ENCODE data around the gene P3H3.
A peak's percentile ranks its signal among the peaks of the same experiment; 100 is the strongest.

P3H3 gene

GRCh38 chr12:6809056-6809455 lies 19.2 kb upstream of the P3H3 start:
- Histone ChIP-seq H3K4me3 (ENCODE audit: extremely low read depth, insufficient read depth, low read length, poor library complexity, severe bottlenecking) (no peak overlapping the region), H3K9me3 (ENCODE audit: control insufficient read depth, low read length) (no peaks in the 10 kb centered on the region), H3K4me1 (ENCODE audit: control insufficient read depth, insufficient read depth, low read length, poor library complexity, severe bottlenecking) (peaks cover 3% of the 10 kb centered on the region), H3K27ac (ENCODE audit: low read depth, low read length, severe bottlenecking) (no peak overlapping the region), H3K36me3 (ENCODE audit: control insufficient read depth, insufficient read depth, low read length) (no peaks in the 10 kb centered on the region)
- WGBS, 2 experiments (ENCODE audit: insufficient coverage in 2 of 2): 70 to 76% methylated on average over 8 of the region's 10 CpGs

- no peaks in the 10 kb centered on the region for H3K36me3 ChIP-seq (ENCODE audit: control insufficient read depth, insufficient read depth, low read length)
- H3K27ac ChIP-seq (ENCODE audit: low read depth, low read length, severe bottlenecking): peak overlapping the region; percentile 16
- H3K9me3 ChIP-seq (ENCODE audit: control insufficient read depth, low read length): no peaks in the 10 kb centered on the region
- no peak overlapping the region for H3K4me3 ChIP-seq (ENCODE audit: extremely low read depth, insufficient read depth, low read length, poor library complexity, severe bottlenecking)
- H3K4me1 ChIP-seq (ENCODE audit: control insufficient read depth, insufficient read depth, low read length, poor library complexity, severe bottlenecking): peaks cover 3% of the 10 kb centered on the region
- 57 to 86% methylated on average over 1 of the region's 1 CpG for WGBS, 2 experiments (ENCODE audit: insufficient coverage in 2 of 2)
Measured at GRCh38 chr12:6810758-6811157, 17.4 kb upstream of the P3H3 start.

- H3K4me3 ChIP-seq (ENCODE audit: extremely low read depth, insufficient read depth, low read length, poor library complexity, severe bottlenecking): no peak overlapping the region
- WGBS, 2 experiments (ENCODE audit: insufficient coverage in 2 of 2): no CpG with 5 or more reads among the region's 4 CpGs
- no peaks in the 10 kb centered on the region for H3K9me3 ChIP-seq (ENCODE audit: control insufficient read depth, low read length)
- H3K4me1 ChIP-seq (ENCODE audit: control insufficient read depth, insufficient read depth, low read length, poor library complexity, severe bottlenecking): peaks cover 7% of the 10 kb centered on the region
- no peak overlapping the region for H3K27ac ChIP-seq (ENCODE audit: low read depth, low read length, severe bottlenecking)
- no peaks in the 10 kb centered on the region for H3K36me3 ChIP-seq (ENCODE audit: control insufficient read depth, insufficient read depth, low read length)
Measured at GRCh38 chr12:6813363-6813762, 14.8 kb upstream of the P3H3 start.

- H3K27ac ChIP-seq (ENCODE audit: low read depth, low read length, severe bottlenecking): no peak overlapping the region
- H3K4me3 ChIP-seq (ENCODE audit: extremely low read depth, insufficient read depth, low read length, poor library complexity, severe bottlenecking): no peak overlapping the region
- H3K9me3 ChIP-seq (ENCODE audit: control insufficient read depth, low read length): no peaks in the 10 kb centered on the region
- WGBS, 2 experiments (ENCODE audit: insufficient coverage in 2 of 2): 64 to 100% methylated on average over 2 of the region's 3 CpGs
- H3K4me1 ChIP-seq (ENCODE audit: control insufficient read depth, insufficient read depth, low read length, poor library complexity, severe bottlenecking): peaks cover 29% of the 10 kb centered on the region
- no peaks in the 10 kb centered on the region for H3K36me3 ChIP-seq (ENCODE audit: control insufficient read depth, insufficient read depth, low read length)
Measured at GRCh38 chr12:6816598-6816997, 11.6 kb upstream of the P3H3 start.

DNA sequence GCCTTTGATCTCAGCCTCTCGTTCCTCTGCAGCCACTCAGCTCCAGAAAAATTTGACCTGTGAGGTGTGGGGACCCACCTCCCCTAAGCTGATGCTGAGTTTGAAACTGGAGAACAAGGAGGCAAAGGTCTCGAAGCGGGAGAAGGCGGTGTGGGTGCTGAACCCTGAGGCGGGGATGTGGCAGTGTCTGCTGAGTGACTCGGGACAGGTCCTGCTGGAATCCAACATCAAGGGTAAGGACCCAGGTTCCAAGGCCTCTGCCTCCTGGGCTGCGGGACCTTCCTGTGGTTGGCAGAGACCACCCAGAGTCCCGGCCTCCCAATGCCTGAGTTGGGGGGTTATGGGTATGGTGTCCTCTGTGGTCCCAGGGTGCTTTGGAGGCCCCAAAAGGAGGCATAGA lies 11.1 kb upstream of the P3H3 start:
- Histone ChIP-seq H3K9me3 (ENCODE audit: control insufficient read depth, low read length) (no peaks in the 10 kb centered on the region), H3K27ac (ENCODE audit: low read depth, low read length, severe bottlenecking) (no peak overlapping the region)
- 95 to 100% methylated on average over 6 to 8 of the region's 8 CpGs for WGBS, 2 experiments (ENCODE audit: insufficient coverage in 2 of 2)

GRCh38 chr12:6817662-6818157 lies 10.5 kb upstream of the P3H3 start:
- Histone ChIP-seq H3K27ac (ENCODE audit: low read depth, low read length, severe bottlenecking) (no peak overlapping the region), H3K4me3 (ENCODE audit: extremely low read depth, insufficient read depth, low read length, poor library complexity, severe bottlenecking) (no peak overlapping the region), H3K36me3 (ENCODE audit: control insufficient read depth, insufficient read depth, low read length) (no peaks in the 10 kb centered on the region), H3K9me3 (ENCODE audit: control insufficient read depth, low read length) (no peaks in the 10 kb centered on the region), H3K4me1 (ENCODE audit: control insufficient read depth, insufficient read depth, low read length, poor library complexity, severe bottlenecking) (peaks cover 35% of the 10 kb centered on the region)
- WGBS, 2 experiments (ENCODE audit: insufficient coverage in 2 of 2): 87 to 92% methylated on average over 18 to 20 of the region's 20 CpGs

More for the DNA sequence above, 11.1 kb upstream of the P3H3 start:
- peaks cover 31% of the 10 kb centered on the region for H3K4me1 ChIP-seq (ENCODE audit: control insufficient read depth, insufficient read depth, low read length, poor library complexity, severe bottlenecking)
- H3K36me3 ChIP-seq (ENCODE audit: control insufficient read depth, insufficient read depth, low read length): no peaks in the 10 kb centered on the region
- no peak overlapping the region for H3K4me3 ChIP-seq (ENCODE audit: extremely low read depth, insufficient read depth, low read length, poor library complexity, severe bottlenecking)

DNA sequence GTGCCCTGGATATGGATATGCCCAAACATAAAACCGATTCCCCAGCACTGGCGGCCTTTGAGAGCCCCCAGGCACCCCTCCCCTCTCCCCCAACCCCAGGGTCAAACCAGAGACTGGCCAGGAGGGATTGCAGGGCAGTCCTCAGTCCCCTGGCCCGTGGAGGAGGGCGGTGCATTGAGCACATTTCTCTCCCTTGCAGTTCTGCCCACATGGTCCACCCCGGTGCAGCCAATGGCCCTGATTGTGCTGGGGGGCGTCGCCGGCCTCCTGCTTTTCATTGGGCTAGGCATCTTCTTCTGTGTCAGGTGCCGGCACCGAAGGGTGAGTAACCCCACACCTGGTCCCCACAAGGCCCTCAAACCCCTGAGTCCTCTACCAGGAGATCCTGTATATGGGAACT lies 10.0 kb upstream of the P3H3 start:
- H3K27ac ChIP-seq (ENCODE audit: low read depth, low read length, severe bottlenecking): peak overlapping the region; percentile 62
- H3K36me3 ChIP-seq (ENCODE audit: control insufficient read depth, insufficient read depth, low read length): no peaks in the 10 kb centered on the region
- H3K4me3 ChIP-seq (ENCODE audit: extremely low read depth, insufficient read depth, low read length, poor library complexity, severe bottlenecking): no peak overlapping the region
- peaks cover 40% of the 10 kb centered on the region for H3K4me1 ChIP-seq (ENCODE audit: control insufficient read depth, insufficient read depth, low read length, poor library complexity, severe bottlenecking)
- WGBS, 2 experiments (ENCODE audit: insufficient coverage in 2 of 2): 65 to 71% methylated on average over 8 to 10 of the region's 10 CpGs
- no peaks in the 10 kb centered on the region for H3K9me3 ChIP-seq (ENCODE audit: control insufficient read depth, low read length)

- Histone ChIP-seq H3K36me3 (ENCODE audit: control insufficient read depth, insufficient read depth, low read length) (no peaks in the 10 kb centered on the region), H3K9me3 (ENCODE audit: control insufficient read depth, low read length) (no peaks in the 10 kb centered on the region), H3K4me3 (ENCODE audit: extremely low read depth, insufficient read depth, low read length, poor library complexity, severe bottlenecking) (no peak overlapping the region), H3K4me1 (ENCODE audit: control insufficient read depth, insufficient read depth, low read length, poor library complexity, severe bottlenecking) (peaks cover 40% of the 10 kb centered on the region), H3K27ac (ENCODE audit: low read depth, low read length, severe bottlenecking) (peak overlapping the region; percentile 62)
- WGBS, 2 experiments (ENCODE audit: insufficient coverage in 2 of 2): 70 to 87% methylated on average over 2 to 4 of the region's 5 CpGs
Measured at GRCh38 chr12:6818645-6819044, 9.6 kb upstream of the P3H3 start.

GRCh38 chr12:6819106-6820030 lies 8.8 kb upstream of the P3H3 start:
- peak overlapping the region; percentile 41 for H3K27ac ChIP-seq (ENCODE audit: low read depth, low read length, severe bottlenecking)
- H3K9me3 ChIP-seq (ENCODE audit: control insufficient read depth, low read length): no peaks in the 10 kb centered on the region
- WGBS, 2 experiments (ENCODE audit: insufficient coverage in 2 of 2): 78 to 86% methylated on average over 10 to 13 of the region's 13 CpGs
- H3K4me3 ChIP-seq (ENCODE audit: extremely low read depth, insufficient read depth, low read length, poor library complexity, severe bottlenecking): no peak overlapping the region
- H3K36me3 ChIP-seq (ENCODE audit: control insufficient read depth, insufficient read depth, low read length): peaks cover 2% of the 10 kb centered on the region
- H3K4me1 ChIP-seq (ENCODE audit: control insufficient read depth, insufficient read depth, low read length, poor library complexity, severe bottlenecking): peaks cover 40% of the 10 kb centered on the region

GRCh38 chr12:6820166-6820565 lies 8.0 kb upstream of the P3H3 start:
- peak overlapping the region; percentile 10 for H3K27ac ChIP-seq (ENCODE audit: low read depth, low read length, severe bottlenecking)
- H3K4me1 ChIP-seq (ENCODE audit: control insufficient read depth, insufficient read depth, low read length, poor library complexity, severe bottlenecking): peaks cover 40% of the 10 kb centered on the region
- peak overlapping the region; percentile 40 for H3K4me3 ChIP-seq (ENCODE audit: extremely low read depth, insufficient read depth, low read length, poor library complexity, severe bottlenecking)
- H3K36me3 ChIP-seq (ENCODE audit: control insufficient read depth, insufficient read depth, low read length): peaks cover 4% of the 10 kb centered on the region
- H3K9me3 ChIP-seq (ENCODE audit: control insufficient read depth, low read length): no peaks in the 10 kb centered on the region
- 73% methylated on average over 2 to 4 of the region's 5 CpGs for WGBS, 2 experiments (ENCODE audit: insufficient coverage in 2 of 2)
